Neural cell (in vitro differentiated cells): ENCODE results near the gene STON2. TPM values are rescaled to one million over a fixed set of nuclear protein-coding genes. Genes with fewer than 3 reads are reported as not detected.

Experiments
- H2AFZ ChIP-seq: fragments of 200-600, 300-800 bp; sonication (generic), shearing (Covaris generic); 2 replicates; pipeline ENCODE4 v1.6.0; 2014; ENCODE audit warnings: low read depth, mild to moderate bottlenecking, antibody characterized with exemption, low read length, moderate library complexity
- H3F3A ChIP-seq: fragments of 200-600 bp; shearing (Covaris generic); 2 replicates; pipeline ENCODE4 v1.6.1; 2016; ENCODE audit warnings: mild to moderate bottlenecking, moderate library complexity, mixed read lengths, antibody characterized with exemption, low read length; ENCODE audit not compliant: insufficient read depth, poor library complexity, severe bottlenecking
- H3K27ac ChIP-seq: fragments of 200-600, 300-800 bp; sonication (generic), shearing (Covaris generic); 2 replicates; pipeline ENCODE4 v1.5.1; 2014; ENCODE audit warnings: mild to moderate bottlenecking, low read length, moderate library complexity
- H3K27me3 ChIP-seq: fragments of 300-800, 200-600 bp; sonication (generic), shearing (Covaris generic); 2 replicates; pipeline ENCODE4 v1.6.0; 2014; ENCODE audit warnings: mild to moderate bottlenecking, low read depth, low read length, moderate library complexity; ENCODE audit not compliant: insufficient read depth
- H3K36me3 ChIP-seq: fragments of 300-800, 200-600 bp; sonication (generic), shearing (Covaris generic); 2 replicates; pipeline ENCODE4 v1.5.1; 2014; ENCODE audit warnings: mild to moderate bottlenecking, antibody characterized with exemption, low read length, moderate library complexity; ENCODE audit not compliant: insufficient read depth
- H3K4me2 ChIP-seq: fragments of 300-800, 200-600 bp; sonication (generic), shearing (Covaris generic); 2 replicates; pipeline ENCODE4 v1.6.0; 2014; ENCODE audit warnings: mild to moderate bottlenecking, low read length
- H3K4me3 ChIP-seq: fragments of 300-800, 200-600 bp; sonication (generic), shearing (Covaris generic); 2 replicates; pipeline ENCODE4 v1.5.1; 2014; ENCODE audit warnings: mild to moderate bottlenecking, low read length, moderate library complexity
- H3K79me2 ChIP-seq: fragments of 200-600 bp; shearing (Covaris generic); replicated peaks from 2 replicates; pipeline ENCODE4 v1.6.0; 2014; ENCODE audit warnings: mild to moderate bottlenecking, low read length, moderate library complexity; ENCODE audit not compliant: insufficient read depth
- H3K9ac ChIP-seq: fragments of 300-800, 200-600 bp; sonication (generic), shearing (Covaris generic); 2 replicates; pipeline ENCODE4 v1.6.1; 2016; ENCODE audit warnings: mild to moderate bottlenecking, low read length, mixed read lengths
- H3K9me2 ChIP-seq: fragments of 200-600 bp; shearing (Covaris generic); 2 replicates; pipeline ENCODE4 v1.6.1; 2016; ENCODE audit warnings: mild to moderate bottlenecking, low read length, mixed read lengths; ENCODE audit not compliant: insufficient read depth
- H3K9me3 ChIP-seq: fragments of 200-600, 300-800 bp; sonication (generic), shearing (Covaris generic); 2 replicates; pipeline ENCODE4 v1.6.1; 2016; ENCODE audit warnings: mild to moderate bottlenecking, mixed run types, low read length, moderate library complexity, mixed read lengths
- H4K20me1 ChIP-seq: fragments of 200-600 bp; shearing (Covaris generic); 2 replicates; pipeline ENCODE4 v1.6.1; 2016; ENCODE audit warnings: mild to moderate bottlenecking, mixed run types; ENCODE audit not compliant: insufficient read depth
- CTCF ChIP-seq: fragments of 450-650 bp; IDR thresholded peaks from 2 replicates; pipeline ENCODE4 v1.5.1; 2014; ENCODE audit warnings: antibody characterized with exemption, mild to moderate bottlenecking, moderate library complexity; ENCODE audit not compliant: poor library complexity, severe bottlenecking
- EP300 ChIP-seq: fragments of 450-650 bp; conservative IDR thresholded peaks from 2 replicates; pipeline ENCODE4 v1.6.1; 2014; ENCODE audit warnings: antibody characterized with exemption, mild to moderate bottlenecking, moderate library complexity; ENCODE audit not compliant: poor library complexity, severe bottlenecking
- EZH2 ChIP-seq: fragments of 200-600, 300-800 bp; shearing (Covaris generic), sonication (generic); IDR thresholded peaks from 2 replicates; pipeline ENCODE4 v1.6.1; 2014; ENCODE audit warnings: antibody characterized with exemption, low read length, borderline replicate concordance, mild to moderate bottlenecking; ENCODE audit not compliant: insufficient read depth, poor library complexity, severe bottlenecking
- MXI1 ChIP-seq: fragments of 450-650 bp; conservative IDR thresholded peaks from 2 replicates; pipeline ENCODE4 v1.6.1; 2014; ENCODE audit warnings: antibody characterized with exemption, mild to moderate bottlenecking; ENCODE audit not compliant: poor library complexity, severe bottlenecking
- POLR2AphosphoS5 ChIP-seq: IDR thresholded peaks from 2 replicates; pipeline ENCODE4 v1.6.1; 2012
- RAD21 ChIP-seq: fragments of 450-650 bp; conservative IDR thresholded peaks from 2 replicates; pipeline ENCODE4 v1.6.1; 2014; ENCODE audit warnings: antibody characterized with exemption, mild to moderate bottlenecking, moderate library complexity
- SMC3 ChIP-seq: fragments of 450-650 bp; conservative IDR thresholded peaks from 2 replicates; pipeline ENCODE4 v1.6.1; 2014; ENCODE audit warnings: antibody characterized with exemption, mild to moderate bottlenecking, moderate library complexity; ENCODE audit not compliant: poor library complexity
- TAF1 ChIP-seq: IDR thresholded peaks from 2 replicates; pipeline ENCODE4 v1.6.1; 2012; ENCODE audit warnings: low read depth
- polyA plus RNA-seq: library from polyadenylated mRNA; depleted of rRNA; stranded (reverse); fragments of >200 nt; gene quantifications from 2 replicates; pipeline ENCODE4 v1.2.3, GENCODE V29; 2014
- TF ChIP-seq, protein P1 (sequence below): IDR thresholded peaks from 2 replicates; pipeline ENCODE4 v1.6.1; 2012; ENCODE audit warnings: borderline replicate concordance

STON2 gene
- polyA plus RNA-seq, 1 donor from 2014 or later: 11.3 TPM

GRCh38 chr14:81305743-81306142, 94.4 kb downstream of the STON2 start:
- Histone ChIP-seq H3F3A (no peaks in the 10 kb centered on the region), H3K9me3 (no peaks in the 10 kb centered on the region), H3K36me3 (no peaks in the 10 kb centered on the region), H3K27me3 (no peaks in the 10 kb centered on the region), H3K27ac (no peak overlapping the region), H3K4me2 (no peak overlapping the region), H3K9me2 (no peaks in the 10 kb centered on the region), H3K79me2 (no peaks in the 10 kb centered on the region), H2AFZ (no peak overlapping the region), H4K20me1 (no peaks in the 10 kb centered on the region), H3K9ac (no peak overlapping the region), H3K4me3 (no peak overlapping the region)
- TF ChIP-seq EP300: no peak
- TF ChIP-seq EZH2: no peak

DNA sequence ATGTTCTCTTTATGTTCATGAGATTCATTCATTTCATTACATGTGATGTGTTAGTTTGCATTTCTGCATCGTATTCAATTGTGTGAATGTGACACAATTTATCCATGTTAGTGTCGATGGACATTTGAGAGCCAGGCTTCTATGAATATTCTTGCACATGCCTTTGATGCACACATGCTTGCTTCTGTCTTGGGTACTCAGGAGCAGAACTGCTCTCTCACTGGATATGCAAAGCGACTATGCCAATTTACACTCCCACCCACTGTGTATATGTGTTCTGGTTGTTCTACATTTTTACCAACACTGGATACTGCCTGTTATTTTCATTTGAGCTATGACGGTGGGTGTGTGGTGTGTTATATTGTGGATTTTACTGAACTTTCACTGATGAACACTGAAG, 95.1 kb downstream of the STON2 start:
- Histone ChIP-seq H2AFZ (no peak overlapping the region), H3K9me3 (no peaks in the 10 kb centered on the region), H3K27ac (no peak overlapping the region), H3K36me3 (no peaks in the 10 kb centered on the region), H3F3A (no peaks in the 10 kb centered on the region), H3K27me3 (no peaks in the 10 kb centered on the region), H4K20me1 (no peaks in the 10 kb centered on the region), H3K4me2 (no peak overlapping the region), H3K9ac (no peak overlapping the region), H3K79me2 (no peaks in the 10 kb centered on the region), H3K4me3 (no peak overlapping the region), H3K9me2 (no peaks in the 10 kb centered on the region)
- TF ChIP-seq CTCF (no peak), TAF1 (no peak), EP300 (no peak), EZH2 (no peak), MXI1 (no peak), SMC3 (no peak), POLR2AphosphoS5 (no peak), RAD21 (no peak)
- TF ChIP-seq, protein P1, sequence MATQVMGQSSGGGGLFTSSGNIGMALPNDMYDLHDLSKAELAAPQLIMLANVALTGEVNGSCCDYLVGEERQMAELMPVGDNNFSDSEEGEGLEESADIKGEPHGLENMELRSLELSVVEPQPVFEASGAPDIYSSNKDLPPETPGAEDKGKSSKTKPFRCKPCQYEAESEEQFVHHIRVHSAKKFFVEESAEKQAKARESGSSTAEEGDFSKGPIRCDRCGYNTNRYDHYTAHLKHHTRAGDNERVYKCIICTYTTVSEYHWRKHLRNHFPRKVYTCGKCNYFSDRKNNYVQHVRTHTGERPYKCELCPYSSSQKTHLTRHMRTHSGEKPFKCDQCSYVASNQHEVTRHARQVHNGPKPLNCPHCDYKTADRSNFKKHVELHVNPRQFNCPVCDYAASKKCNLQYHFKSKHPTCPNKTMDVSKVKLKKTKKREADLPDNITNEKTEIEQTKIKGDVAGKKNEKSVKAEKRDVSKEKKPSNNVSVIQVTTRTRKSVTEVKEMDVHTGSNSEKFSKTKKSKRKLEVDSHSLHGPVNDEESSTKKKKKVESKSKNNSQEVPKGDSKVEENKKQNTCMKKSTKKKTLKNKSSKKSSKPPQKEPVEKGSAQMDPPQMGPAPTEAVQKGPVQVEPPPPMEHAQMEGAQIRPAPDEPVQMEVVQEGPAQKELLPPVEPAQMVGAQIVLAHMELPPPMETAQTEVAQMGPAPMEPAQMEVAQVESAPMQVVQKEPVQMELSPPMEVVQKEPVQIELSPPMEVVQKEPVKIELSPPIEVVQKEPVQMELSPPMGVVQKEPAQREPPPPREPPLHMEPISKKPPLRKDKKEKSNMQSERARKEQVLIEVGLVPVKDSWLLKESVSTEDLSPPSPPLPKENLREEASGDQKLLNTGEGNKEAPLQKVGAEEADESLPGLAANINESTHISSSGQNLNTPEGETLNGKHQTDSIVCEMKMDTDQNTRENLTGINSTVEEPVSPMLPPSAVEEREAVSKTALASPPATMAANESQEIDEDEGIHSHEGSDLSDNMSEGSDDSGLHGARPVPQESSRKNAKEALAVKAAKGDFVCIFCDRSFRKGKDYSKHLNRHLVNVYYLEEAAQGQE: no peak

- H3K9ac ChIP-seq: no peak overlapping the region
Observed at GRCh38 chr14:81303258-81303935, 96.7 kb downstream of the STON2 start.

More at GRCh38 chr14:81303258-81303935, 96.7 kb downstream of the STON2 start:
- no peaks in the 10 kb centered on the region for H3K27me3 ChIP-seq
- H3F3A ChIP-seq: no peaks in the 10 kb centered on the region
- no peaks in the 10 kb centered on the region for H3K79me2 ChIP-seq
- no peaks in the 10 kb centered on the region for H3K9me2 ChIP-seq
- H4K20me1 ChIP-seq: no peaks in the 10 kb centered on the region
- H2AFZ ChIP-seq: no peak overlapping the region
- TF ChIP-seq, protein P1: no peak
- TF ChIP-seq EZH2 (no peak), SMC3 (no peak), TAF1 (no peak), RAD21 (no peak), MXI1 (no peak), POLR2AphosphoS5 (no peak), EP300 (no peak), CTCF (no peak)
- no peak overlapping the region for H3K27ac ChIP-seq
- H3K36me3 ChIP-seq: no peaks in the 10 kb centered on the region
- H3K9me3 ChIP-seq: no peaks in the 10 kb centered on the region
- H3K4me2 ChIP-seq: no peak overlapping the region
- no peak overlapping the region for H3K4me3 ChIP-seq
